Activated B cell treated with CpG ODN at 0.5 μM for 24 hours (primary cell): ENCODE results near the gene NARF. TPM values are rescaled to one million over a fixed set of nuclear protein-coding genes. Genes with fewer than 3 reads are reported as not detected.

Source experiments
- ATAC-seq: fragments of 200-7000 bp; cut with Tn5 transposase; one replicate; pipeline ENCODE4 v1.10.0; 2021; ENCODE audit warnings: low read depth, mild to moderate bottlenecking, moderate library complexity
- CTCF ChIA-PET: fragments of 350-600 bp; sonication (Branson Sonifier 250); formaldehyde crosslinking; loops from one replicate; lab custom pipeline; 2021; ENCODE audit warnings: antibody characterized with exemption; lab: Charles Lee
- POLR2A ChIA-PET: fragments of 350-600 bp; sonication (Branson Sonifier 250); formaldehyde crosslinking; loops from one replicate; lab custom pipeline; 2021; ENCODE audit warnings: antibody characterized with exemption; lab: Charles Lee
- DNase-seq: peaks from one replicate; pipeline ENCODE4 v3.0.0; 2022
- H3K27ac Mint-ChIP-seq: one replicate; pipeline ENCODE4 v1.8.0; 2020; ENCODE audit warnings: mixed read lengths
- H3K27me3 Mint-ChIP-seq: one replicate; pipeline ENCODE4 v1.8.0; 2021; ENCODE audit warnings: mixed read lengths
- H3K36me3 Mint-ChIP-seq: one replicate; pipeline ENCODE4 v1.8.0; 2021; ENCODE audit warnings: low read depth, mixed read lengths
- H3K4me1 Mint-ChIP-seq: one replicate; pipeline ENCODE4 v1.8.0; 2021; ENCODE audit warnings: mixed read lengths
- H3K4me3 Mint-ChIP-seq: one replicate; pipeline ENCODE4 v1.8.0; 2020; ENCODE audit warnings: mild to moderate bottlenecking, mixed read lengths
- H3K9me3 Mint-ChIP-seq: one replicate; pipeline ENCODE4 v1.8.0; 2020; ENCODE audit warnings: mixed read lengths
- CTCF ChIP-seq: fragments of 200-600 bp; IDR thresholded peaks from one replicate; pipeline ENCODE4 v1.8.0; 2022; ENCODE audit warnings: antibody characterized with exemption, mild to moderate bottlenecking
- intact Hi-C: fragments of 100-400 bp; cut with micrococcal nuclease; formaldehyde crosslinking; loops from one replicate; pipeline ENCODE4 v1.15.1; 2024
- total RNA-seq: library from RNA; stranded (reverse); gene quantifications from 2 replicates; pipeline ENCODE4 v1.2.3, GENCODE V29; 2022

The NARF gene
- total RNA-seq, 1 donor from 2014 or later: 81.9 TPM

- Mint-ChIP-seq H3K36me3 (peaks cover 42% of the 10 kb centered on the region), H3K9me3 (no peaks in the 10 kb centered on the region), H3K4me1 (peaks cover 12% of the 10 kb centered on the region), H3K27me3 (no peaks in the 10 kb centered on the region), H3K4me3 (no peak overlapping the region), H3K27ac (no peak overlapping the region)
- ATAC-seq (no peak), DNase-seq (no peak)
- TF ChIP-seq CTCF: no peak
- CTCF ChIA-PET: no interaction called here
- intact Hi-C loops: no loop called here
- POLR2A ChIA-PET: no interaction called here
Measured at GRCh38 chr17:82489117-82489516, 30.6 kb downstream of the NARF start.

- H3K4me1 Mint-ChIP-seq: peaks cover 20% of the 10 kb centered on the region
- H3K4me3 Mint-ChIP-seq: no peak overlapping the region
- H3K9me3 Mint-ChIP-seq: no peaks in the 10 kb centered on the region
- H3K27me3 Mint-ChIP-seq: no peaks in the 10 kb centered on the region
- no peak for DNase-seq
- TF ChIP-seq CTCF: no peak
- intact Hi-C loops: loop anchor here (10.0 kb wide), 1 partner anchor 195 kb away; no protein-coding TSS in a partner anchor
- H3K27ac Mint-ChIP-seq: no peak overlapping the region
- POLR2A ChIA-PET: no interaction called here
- CTCF ChIA-PET: no interaction called here
- H3K36me3 Mint-ChIP-seq: peaks cover 40% of the 10 kb centered on the region
- ATAC-seq: no peak
Measured at GRCh38 chr17:82489851-82490511, 31.4 kb downstream of the NARF start.

GRCh38 chr17:82490512-82491195 lies 32.1 kb downstream of the NARF start:
- ChIA-PET POLR2A (no interaction called here), CTCF (no interaction called here)
- H3K4me1 Mint-ChIP-seq: peaks cover 20% of the 10 kb centered on the region
- no peak for DNase-seq
- peaks cover 33% of the 10 kb centered on the region for H3K36me3 Mint-ChIP-seq
- no peaks in the 10 kb centered on the region for H3K9me3 Mint-ChIP-seq
- H3K4me3 Mint-ChIP-seq: no peak overlapping the region
- no peak for TF ChIP-seq CTCF
- no peak for ATAC-seq
- intact Hi-C loops: loop anchor here (10.0 kb wide), 1 partner anchor 196 kb away; no protein-coding TSS in a partner anchor
- no peak overlapping the region for H3K27ac Mint-ChIP-seq
- H3K27me3 Mint-ChIP-seq: no peaks in the 10 kb centered on the region

GRCh38 chr17:82491196-82491530 lies 32.6 kb downstream of the NARF start:
- no peak for ATAC-seq
- POLR2A ChIA-PET: no interaction called here
- no peak for DNase-seq
- no peak overlapping the region for H3K27ac Mint-ChIP-seq
- peaks cover 18% of the 10 kb centered on the region for H3K4me1 Mint-ChIP-seq
- no peak for TF ChIP-seq CTCF
- H3K36me3 Mint-ChIP-seq: peaks cover 29% of the 10 kb centered on the region
- no peaks in the 10 kb centered on the region for H3K27me3 Mint-ChIP-seq
- no peak overlapping the region for H3K4me3 Mint-ChIP-seq
- no peaks in the 10 kb centered on the region for H3K9me3 Mint-ChIP-seq
- intact Hi-C loops: loop anchor here (10.0 kb wide), 1 partner anchor 196 kb away; no protein-coding TSS in a partner anchor
- CTCF ChIA-PET: no interaction called here

- DNase-seq (no peak), ATAC-seq (no peak)
- H3K27me3 Mint-ChIP-seq: no peaks in the 10 kb centered on the region
- no peak overlapping the region for H3K27ac Mint-ChIP-seq
- peaks cover 17% of the 10 kb centered on the region for H3K4me1 Mint-ChIP-seq
- H3K4me3 Mint-ChIP-seq: no peak overlapping the region
- H3K9me3 Mint-ChIP-seq: no peaks in the 10 kb centered on the region
- CTCF ChIA-PET: no interaction called here
- POLR2A ChIA-PET: no interaction called here
- no peak for TF ChIP-seq CTCF
- intact Hi-C loops: loop anchor here (10.0 kb wide), 1 partner anchor 197 kb away; no protein-coding TSS in a partner anchor
- H3K36me3 Mint-ChIP-seq: peaks cover 25% of the 10 kb centered on the region
Measured at GRCh38 chr17:82491533-82491932, 33.0 kb downstream of the NARF start.
